T-helper 1 cell treated with Interleukin-12 subunit alpha and Interleukin-12 subunit beta and Interleukin-4 antibody, amounts not matched to agents 30 μg/mL and 1 μg/mL, for 36 hours (primary cell): ENCODE measurements around the gene BMF.
"Not testable (repeated sequence)": the region's sequence is repeated elsewhere in the genome, so short reads cannot be mapped to it uniquely, and the experiment has no call there.

Experiments used
- H3K27ac Mint-ChIP-seq: one replicate; pipeline ENCODE4 v1.8.0; 2021; ENCODE audit warnings: mild to moderate bottlenecking, mixed read lengths
- H3K27me3 Mint-ChIP-seq: one replicate; pipeline ENCODE4 v1.8.0; 2021; ENCODE audit warnings: low read depth, mixed read lengths
- H3K36me3 Mint-ChIP-seq: one replicate; pipeline ENCODE4 v1.8.0; 2021; ENCODE audit warnings: low read depth, mixed read lengths
- H3K4me1 Mint-ChIP-seq: one replicate; pipeline ENCODE4 v1.8.0; 2021; ENCODE audit warnings: low read depth, mixed read lengths
- H3K4me3 Mint-ChIP-seq: one replicate; pipeline ENCODE4 v1.8.0; 2021; ENCODE audit warnings: mild to moderate bottlenecking, moderate library complexity, mixed read lengths
- H3K9me3 Mint-ChIP-seq: one replicate; pipeline ENCODE4 v1.8.0; 2021; ENCODE audit warnings: mixed read lengths

The BMF gene

GRCh38 chr15:40073716-40074490 lies 34.8 kb downstream of the BMF start:
- H3K27ac Mint-ChIP-seq, H3K9me3 Mint-ChIP-seq, H3K27me3 Mint-ChIP-seq, H3K4me1 Mint-ChIP-seq, H3K4me3 Mint-ChIP-seq, H3K36me3 Mint-ChIP-seq: not testable (repeated sequence)

GRCh38 chr15:40072216-40072990 lies 36.3 kb downstream of the BMF start:
- Mint-ChIP-seq H3K4me3 (no peak overlapping the region), H3K27me3 (no peaks in the 10 kb centered on the region), H3K27ac (no peak overlapping the region), H3K9me3 (no peaks in the 10 kb centered on the region), H3K36me3 (no peaks in the 10 kb centered on the region), H3K4me1 (peaks cover 2% of the 10 kb centered on the region)

GRCh38 chr15:40070608-40071218 lies 38.0 kb downstream of the BMF start:
- Mint-ChIP-seq H3K9me3 (no peaks in the 10 kb centered on the region), H3K36me3 (peaks cover under 1% of the 10 kb centered on the region), H3K27ac (no peak overlapping the region), H3K27me3 (no peaks in the 10 kb centered on the region), H3K4me1 (peaks cover 2% of the 10 kb centered on the region), H3K4me3 (no peak overlapping the region)

GRCh38 chr15:40070166-40070557 lies 38.5 kb downstream of the BMF start:
- Mint-ChIP-seq H3K27ac (no peak overlapping the region), H3K27me3 (no peaks in the 10 kb centered on the region), H3K4me3 (no peak overlapping the region), H3K4me1 (peaks cover 3% of the 10 kb centered on the region), H3K36me3 (peaks cover 4% of the 10 kb centered on the region), H3K9me3 (no peaks in the 10 kb centered on the region)

GRCh38 chr15:40069178-40070165 lies 39.2 kb downstream of the BMF start:
- H3K4me1 Mint-ChIP-seq: peaks cover 10% of the 10 kb centered on the region
- H3K4me3 Mint-ChIP-seq: no peak overlapping the region
- no peaks in the 10 kb centered on the region for H3K9me3 Mint-ChIP-seq
- H3K27ac Mint-ChIP-seq: no peak overlapping the region
- no peaks in the 10 kb centered on the region for H3K27me3 Mint-ChIP-seq
- H3K36me3 Mint-ChIP-seq: peaks cover 4% of the 10 kb centered on the region

- peaks cover 16% of the 10 kb centered on the region for H3K4me1 Mint-ChIP-seq
- H3K27ac Mint-ChIP-seq: no peak overlapping the region
- H3K9me3 Mint-ChIP-seq: no peaks in the 10 kb centered on the region
- H3K36me3 Mint-ChIP-seq: peaks cover 8% of the 10 kb centered on the region
- H3K4me3 Mint-ChIP-seq: no peak overlapping the region
- no peaks in the 10 kb centered on the region for H3K27me3 Mint-ChIP-seq
Measured at GRCh38 chr15:40067921-40068624, 40.6 kb downstream of the BMF start.

- H3K27me3 Mint-ChIP-seq: no peaks in the 10 kb centered on the region
- no peaks in the 10 kb centered on the region for H3K9me3 Mint-ChIP-seq
- no peak overlapping the region for H3K4me3 Mint-ChIP-seq
- H3K27ac Mint-ChIP-seq: no peak overlapping the region
- H3K4me1 Mint-ChIP-seq: peaks cover 16% of the 10 kb centered on the region
- H3K36me3 Mint-ChIP-seq: peaks cover 8% of the 10 kb centered on the region
Measured at GRCh38 chr15:40066589-40066988, 42.1 kb downstream of the BMF start.

GRCh38 chr15:40065166-40065565 lies 43.5 kb downstream of the BMF start:
- Mint-ChIP-seq H3K4me3 (no peak overlapping the region), H3K9me3 (no peaks in the 10 kb centered on the region), H3K36me3 (peaks cover 11% of the 10 kb centered on the region), H3K27ac (peak overlapping the region; percentile 21), H3K27me3 (no peaks in the 10 kb centered on the region), H3K4me1 (peaks cover 16% of the 10 kb centered on the region)

- Mint-ChIP-seq H3K36me3 (peaks cover 11% of the 10 kb centered on the region), H3K27ac (peak overlapping the region; percentile 72), H3K4me3 (peak overlapping the region; percentile 33)
Measured at GRCh38 chr15:40064231-40064894, 44.3 kb downstream of the BMF start.

GRCh38 chr15:40063563-40064011 lies 45.1 kb downstream of the BMF start:
- H3K9me3 Mint-ChIP-seq: no peaks in the 10 kb centered on the region
- peaks cover 18% of the 10 kb centered on the region for H3K4me1 Mint-ChIP-seq
- H3K4me3 Mint-ChIP-seq: no peak overlapping the region
- H3K27ac Mint-ChIP-seq: peak overlapping the region; percentile 72
- H3K27me3 Mint-ChIP-seq: no peaks in the 10 kb centered on the region
- H3K36me3 Mint-ChIP-seq: peaks cover 12% of the 10 kb centered on the region

More at GRCh38 chr15:40064231-40064894, 44.3 kb downstream of the BMF start:
- H3K27me3 Mint-ChIP-seq: no peaks in the 10 kb centered on the region
- H3K4me1 Mint-ChIP-seq: peaks cover 16% of the 10 kb centered on the region
- H3K9me3 Mint-ChIP-seq: no peaks in the 10 kb centered on the region

- H3K4me3 Mint-ChIP-seq: no peak overlapping the region
- peaks cover 24% of the 10 kb centered on the region for H3K4me1 Mint-ChIP-seq
- no peaks in the 10 kb centered on the region for H3K27me3 Mint-ChIP-seq
- H3K36me3 Mint-ChIP-seq: peaks cover 17% of the 10 kb centered on the region
- no peak overlapping the region for H3K27ac Mint-ChIP-seq
- H3K9me3 Mint-ChIP-seq: no peaks in the 10 kb centered on the region
Measured at GRCh38 chr15:40062816-40063562, 45.7 kb downstream of the BMF start.

- Mint-ChIP-seq H3K4me1 (peaks cover 26% of the 10 kb centered on the region), H3K27ac (no peak overlapping the region), H3K36me3 (peaks cover 19% of the 10 kb centered on the region), H3K4me3 (no peak overlapping the region), H3K27me3 (no peaks in the 10 kb centered on the region), H3K9me3 (no peaks in the 10 kb centered on the region)
Measured at GRCh38 chr15:40061212-40061901, 47.3 kb downstream of the BMF start.
